GM19193 (cell line): ENCODE measurements around the gene RIN1.

Source experiments
- POLR2A ChIP-seq: IDR thresholded peaks from 4 replicates; pipeline ENCODE4 v1.6.1; 2011; ENCODE audit not compliant: insufficient read depth, insufficient read length; ENCODE audit errors: extremely low read depth

Gene RIN1

GRCh38 chr11:66286699-66287098 lies 49.5 kb downstream of the RIN1 start:
- TF ChIP-seq POLR2A: no peak

GRCh38 chr11:66285250-66285947 lies 50.8 kb downstream of the RIN1 start:
- TF ChIP-seq POLR2A: no peak

GRCh38 chr11:66284526-66285078 lies 51.6 kb downstream of the RIN1 start:
- no peak for TF ChIP-seq POLR2A

- no peak for TF ChIP-seq POLR2A
These were observed 52.7 kb downstream of the RIN1 start for GRCh38 chr11:66283461-66284105.

DNA sequence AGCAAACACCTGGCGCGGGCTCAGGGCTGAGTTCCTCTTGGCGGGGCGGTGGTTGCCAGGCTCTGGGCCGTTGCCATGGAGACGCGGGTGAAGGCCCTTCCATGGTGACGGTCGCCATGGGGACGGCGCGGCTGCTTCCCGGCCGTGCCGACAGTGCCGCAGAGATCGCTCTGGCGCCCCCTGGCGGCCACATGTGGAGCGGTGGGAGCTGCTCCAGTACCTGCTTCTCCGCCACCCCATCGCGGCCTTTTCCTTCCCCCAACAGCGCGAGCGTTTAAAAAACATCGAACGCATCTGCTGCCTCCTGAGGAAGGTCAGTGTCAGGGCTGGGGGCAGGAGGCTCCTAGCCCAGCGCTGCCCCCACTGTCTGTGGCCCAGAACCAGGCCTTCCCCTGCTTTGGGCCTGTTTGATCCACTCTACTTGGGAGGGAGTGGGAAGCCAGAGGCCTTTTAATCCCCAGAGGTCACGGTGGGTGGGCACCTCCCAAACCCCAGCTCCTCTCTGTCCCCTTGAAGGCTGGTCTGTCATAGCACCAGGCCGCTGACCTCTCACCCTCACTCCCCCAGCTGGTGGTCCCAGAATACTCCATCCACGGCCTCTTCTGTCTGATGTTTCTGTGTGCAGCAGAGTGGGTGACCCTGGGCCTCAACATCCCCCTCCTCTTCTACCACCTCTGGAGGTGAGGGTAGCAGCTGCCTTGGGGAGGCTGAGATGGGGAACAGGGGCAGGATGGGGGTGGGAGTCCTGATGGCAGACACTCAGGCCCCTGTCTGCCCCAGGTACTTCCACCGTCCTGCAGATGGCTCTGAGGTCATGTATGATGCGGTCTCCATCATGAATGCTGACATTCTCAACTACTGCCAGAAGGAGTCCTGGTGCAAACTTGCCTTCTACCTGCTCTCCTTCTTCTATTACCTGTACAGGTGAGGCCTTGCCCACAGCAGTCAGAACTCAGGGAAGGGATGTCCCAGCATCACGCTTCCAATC lies 53.5 kb downstream of the RIN1 start:
- TF ChIP-seq POLR2A: peak; percentile 34
